HG03196 (cell line): ENCODE measurements around the gene TTC16.
"Not testable (repeated sequence)": the region's sequence is repeated elsewhere in the genome, so short reads cannot be mapped to it uniquely, and the experiment has no call there.

Source experiments
- ATAC-seq: cut with Tn5 transposase; IDR thresholded peaks from one replicate; pipeline ENCODE4 v1.9.1; 2021; ENCODE audit not compliant: unreplicated experiment

Gene TTC16

GRCh38 chr9:127739614-127740330 lies 23.9 kb downstream of the TTC16 start:
- ATAC-seq: no peak

DNA sequence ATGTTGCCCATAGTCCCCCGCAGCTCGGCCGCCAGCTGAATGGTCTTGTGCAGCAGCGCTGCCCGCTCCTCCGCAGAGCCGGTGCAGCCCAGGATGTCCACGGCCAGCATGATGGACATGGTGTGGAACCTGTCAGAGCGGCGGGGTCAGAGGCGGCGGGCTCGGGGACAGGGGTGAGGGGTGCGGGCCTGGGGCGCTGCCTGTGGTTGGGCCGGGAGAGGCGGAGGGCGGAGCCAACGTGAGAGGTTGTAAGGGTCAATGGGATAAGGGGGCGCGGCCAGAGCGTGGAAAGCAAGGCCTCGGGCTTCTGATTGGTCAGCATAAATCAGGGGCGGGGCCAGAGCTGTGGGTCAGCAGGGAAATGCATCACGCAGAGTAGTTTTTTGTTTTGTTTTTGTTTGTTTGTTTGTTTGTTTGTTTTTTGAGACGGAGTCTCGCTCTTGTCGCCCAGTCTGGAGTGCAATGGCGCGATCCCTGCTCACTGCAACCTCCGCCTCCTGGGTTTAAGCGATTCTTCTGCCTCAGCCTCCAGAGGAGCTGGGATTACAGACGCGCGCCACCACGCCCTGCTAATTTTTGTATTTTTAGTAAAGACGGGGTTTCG lies 26.1 kb downstream of the TTC16 start:
- no peak for ATAC-seq

GRCh38 chr9:127742435-127743088 lies 26.7 kb downstream of the TTC16 start:
- no peak for ATAC-seq

- ATAC-seq: no peak
Observed at GRCh38 chr9:127744398-127745110, 28.7 kb downstream of the TTC16 start.

DNA sequence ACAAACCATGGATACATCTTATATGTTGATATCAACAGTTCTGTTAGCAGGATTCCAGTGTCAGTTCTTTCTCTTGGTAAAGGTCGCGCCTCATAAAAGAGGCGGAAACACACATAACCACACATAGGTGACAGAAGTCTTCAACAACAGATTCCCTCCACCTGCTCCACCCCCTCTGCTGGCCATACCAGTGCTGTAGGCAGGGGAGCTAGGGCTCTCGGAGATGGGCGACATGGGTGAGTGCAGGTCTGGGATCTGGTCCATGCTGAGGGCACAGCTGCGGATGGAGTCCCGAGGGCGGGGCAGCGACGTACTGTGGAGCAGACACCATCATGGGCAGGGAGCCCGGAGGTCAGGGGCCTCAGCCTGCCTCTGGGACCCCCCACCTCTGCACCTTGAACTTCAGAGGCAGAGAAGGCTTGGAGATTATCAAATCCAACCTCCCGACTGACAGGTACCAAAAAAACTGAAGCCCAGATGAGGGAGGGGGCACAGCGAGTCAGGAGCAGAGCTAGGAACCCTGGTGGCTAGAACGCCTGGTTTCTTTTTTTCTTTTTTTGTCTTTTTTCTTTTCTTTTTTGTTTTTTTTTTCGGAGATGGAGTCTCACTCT lies 31.2 kb downstream of the TTC16 start:
- no peak for ATAC-seq

GRCh38 chr9:127749090-127749787 lies 33.4 kb downstream of the TTC16 start:
- ATAC-seq: no peak

- no peak for ATAC-seq
Observed at GRCh38 chr9:127751269-127752054, 35.6 kb downstream of the TTC16 start.

GRCh38 chr9:127753148-127753547 lies 37.3 kb downstream of the TTC16 start:
- no peak for ATAC-seq

GRCh38 chr9:127753622-127754021 lies 37.7 kb downstream of the TTC16 start:
- no peak for ATAC-seq

DNA sequence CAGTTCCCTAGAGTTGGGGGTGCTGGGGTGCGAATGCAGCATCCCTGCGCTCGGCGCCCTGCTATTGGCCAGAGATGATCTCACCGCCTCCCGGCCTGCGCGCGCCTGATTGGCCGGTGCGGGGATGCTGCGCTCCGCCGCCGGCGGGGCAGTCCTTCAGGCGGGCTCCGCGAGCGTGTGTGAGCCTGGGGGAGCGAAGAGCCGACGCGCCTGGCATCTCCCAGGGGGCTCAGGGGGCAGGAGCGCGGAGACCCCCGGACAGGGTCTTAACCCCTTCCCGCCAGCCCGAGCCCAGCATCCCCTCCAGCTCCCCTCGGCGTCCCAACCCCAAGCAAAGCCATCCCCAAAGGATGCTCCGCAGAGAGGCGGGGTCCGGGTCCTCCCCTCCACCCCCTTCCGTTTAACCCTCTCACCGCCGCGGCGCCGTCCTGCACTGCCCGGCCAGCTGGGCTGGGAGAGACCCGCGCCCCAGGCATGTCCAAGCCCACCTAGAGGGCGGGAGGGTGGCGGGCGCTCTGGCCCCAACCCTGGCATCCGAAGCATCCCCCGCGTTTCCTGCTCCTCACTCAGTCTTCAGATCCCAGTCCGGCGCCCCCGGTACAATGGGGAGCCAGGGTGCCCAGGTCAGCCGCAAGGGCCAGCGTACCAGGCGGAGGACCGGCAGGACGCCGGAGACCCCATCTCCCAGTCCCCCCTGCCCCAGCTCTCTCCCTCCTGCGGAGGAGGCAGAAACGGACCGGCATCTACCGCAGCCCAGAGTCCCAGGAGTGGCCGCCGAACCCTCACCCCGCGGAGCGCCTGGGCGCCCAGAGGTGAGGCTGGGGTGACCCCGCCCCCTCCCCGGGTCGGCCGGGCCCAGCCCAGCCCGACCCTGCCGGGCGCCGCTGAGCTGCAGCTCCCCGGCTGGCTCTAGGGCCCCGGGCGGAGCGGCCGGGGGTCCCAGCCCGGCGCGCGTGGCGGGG lies 38.5 kb downstream of the TTC16 start:
- no peak for ATAC-seq

DNA sequence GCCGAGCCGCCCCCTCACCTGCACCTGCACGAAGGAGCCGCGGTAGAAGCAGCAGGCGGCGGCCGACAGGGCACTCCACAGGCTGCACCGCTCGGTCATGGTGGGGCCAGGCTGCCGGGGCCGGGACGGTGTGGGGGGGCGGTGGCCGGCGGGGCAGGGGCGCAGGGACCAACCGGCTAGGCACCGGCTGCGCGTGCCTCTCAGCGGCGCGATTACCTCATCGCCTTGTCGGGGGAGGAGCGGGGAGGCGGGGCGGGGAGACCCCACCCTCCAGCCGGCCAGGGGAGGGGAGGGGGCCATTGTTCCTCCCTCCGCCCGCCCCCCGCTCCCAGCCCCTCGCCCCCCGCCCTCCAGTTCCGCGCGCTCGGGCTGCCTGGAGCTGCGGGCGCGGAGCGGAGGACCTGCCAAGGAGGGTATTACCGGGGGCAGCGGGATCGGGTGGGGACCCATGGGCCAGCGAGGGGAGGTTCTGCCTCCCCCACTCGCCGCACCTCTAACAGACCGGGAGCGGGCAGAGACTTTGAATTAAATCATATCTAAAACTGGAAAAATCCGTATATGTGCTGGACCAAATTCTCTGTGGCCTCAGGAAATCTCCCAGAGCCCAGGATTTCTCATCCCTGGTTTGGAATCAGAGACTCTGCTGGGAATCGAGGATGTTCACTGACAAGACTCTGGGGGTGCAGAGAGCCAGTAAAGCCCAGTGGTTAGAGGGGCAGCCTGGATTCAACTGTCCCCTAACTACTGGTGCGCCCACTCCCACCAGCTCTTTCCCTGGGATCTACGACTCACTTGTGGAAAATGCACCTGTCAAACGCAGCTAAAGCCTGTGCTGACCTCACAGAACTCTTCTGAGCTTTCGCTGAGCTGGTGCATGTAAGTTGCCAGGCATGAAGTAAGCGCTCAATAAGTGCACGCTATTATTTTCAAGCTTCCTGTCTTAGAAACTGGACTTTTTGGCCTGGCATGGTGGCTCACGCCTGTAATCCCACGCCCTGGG lies 39.5 kb downstream of the TTC16 start:
- no peak for ATAC-seq

GRCh38 chr9:127756233-127756632 lies 40.4 kb downstream of the TTC16 start:
- ATAC-seq: no peak

DNA sequence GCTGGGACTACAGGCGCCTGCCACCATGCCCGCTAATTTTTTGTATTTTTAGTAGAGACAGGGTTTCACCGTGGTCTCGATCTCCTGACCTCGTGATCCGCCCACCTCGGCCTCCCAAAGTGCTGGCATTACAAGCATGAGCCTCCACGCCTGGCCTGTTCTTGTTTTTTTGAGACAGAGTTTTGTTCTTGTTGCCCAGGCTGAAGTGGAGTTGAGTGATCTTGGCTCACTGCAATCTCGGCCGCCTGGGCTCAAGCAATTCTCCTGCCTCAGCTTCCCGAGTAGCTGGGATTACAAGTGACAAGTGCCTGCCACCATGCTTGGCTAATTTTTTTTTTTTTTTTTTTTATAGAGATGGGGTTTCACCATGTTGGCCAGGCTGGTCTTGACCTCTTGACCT lies 40.9 kb downstream of the TTC16 start:
- not testable (repeated sequence) for ATAC-seq

DNA sequence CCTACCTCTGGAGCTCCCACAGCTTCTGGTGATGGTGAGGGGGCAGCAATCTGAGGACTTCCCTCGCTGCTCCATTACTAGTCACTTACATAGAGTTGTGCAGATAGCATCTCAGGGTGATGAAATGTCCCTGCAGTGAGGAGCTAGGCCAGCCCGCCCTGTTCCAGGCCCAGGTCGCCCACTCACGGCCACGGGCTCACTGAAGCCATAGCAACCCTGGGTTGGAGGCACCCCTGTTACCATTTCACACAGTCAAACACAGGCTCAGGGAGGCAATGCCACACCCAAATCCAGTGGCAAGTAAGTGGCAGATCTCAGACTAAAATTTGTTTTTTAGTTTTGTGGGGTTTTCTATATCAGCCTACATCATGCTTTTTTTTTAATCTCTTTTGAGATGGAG lies 43.0 kb downstream of the TTC16 start:
- no peak for ATAC-seq

DNA sequence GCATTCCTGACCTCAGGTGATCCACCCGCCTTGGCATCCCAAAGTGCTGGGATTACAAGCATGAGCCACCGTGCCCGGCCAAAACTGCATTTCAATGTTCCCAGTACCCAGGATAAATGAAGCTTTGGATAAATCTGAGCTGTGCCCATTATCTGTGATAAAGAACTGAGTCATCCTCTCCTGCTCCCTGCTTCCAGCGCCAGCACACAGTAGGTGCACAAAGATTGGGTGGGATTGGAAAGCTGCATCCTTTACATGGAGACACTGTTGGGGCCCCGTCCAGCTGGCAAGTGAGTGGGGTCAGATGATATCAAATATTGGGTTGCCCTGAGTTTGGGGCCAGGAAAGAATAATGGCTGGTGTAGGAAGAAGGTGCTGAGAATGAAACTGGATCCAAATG lies 45.2 kb downstream of the TTC16 start:
- ATAC-seq: no peak

- ATAC-seq: no peak
Observed at GRCh38 chr9:127761491-127761956, 45.6 kb downstream of the TTC16 start.

DNA sequence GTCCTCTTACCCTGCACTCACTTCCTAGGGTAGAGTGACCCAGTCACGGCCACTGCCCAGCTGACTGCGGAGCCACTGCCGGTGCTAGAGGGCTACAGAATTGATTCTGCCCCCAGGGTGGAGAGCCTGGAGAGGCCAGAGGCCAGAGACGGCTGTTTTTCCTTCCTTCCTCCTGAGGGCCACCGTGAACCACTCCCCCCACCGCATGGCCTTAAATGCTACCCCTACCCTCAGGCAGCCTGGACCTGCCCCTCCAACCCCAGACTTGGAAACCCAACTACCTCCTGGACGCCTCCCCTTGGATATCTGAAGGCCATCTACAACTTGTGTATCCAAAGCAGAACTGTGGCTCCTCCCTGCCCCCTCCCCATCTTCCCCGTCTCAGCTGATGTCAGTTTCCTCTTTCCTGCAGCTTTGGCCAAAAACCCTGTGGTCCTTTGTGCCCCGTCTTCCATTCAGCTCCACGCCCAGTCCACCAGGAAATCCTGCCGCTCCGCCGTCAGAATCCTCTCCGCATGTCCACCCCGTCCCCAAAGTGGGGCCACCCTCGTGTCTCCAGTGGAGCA lies 46.3 kb downstream of the TTC16 start:
- no peak for ATAC-seq
